ENCODE results near the gene STPG3. TPM values are rescaled to one million over a fixed set of nuclear protein-coding genes. Genes with fewer than 3 reads are reported as not detected.

The STPG3 gene
- total and polyA plus RNA-seq, 9 of the 15 experiments (the other 6 are each of a cell fraction or from before 2014, with no cell fraction given) = not detected

GRCh38 chr9:137262909-137263285 is 11.8 kb downstream of the STPG3 start (continued):
- TF ChIP-seq GTF2E2 (tag; IDR thresholded peaks at IDR 0.05) (no peak), E2F1 (CRISPR knock-in tag; IDR thresholded peaks at IDR 0.05) (no peak), ZNF583 (CRISPR knock-in tag; IDR thresholded peaks at IDR 0.05) (no peak), ZBTB2 (IDR thresholded peaks at IDR 0.05) (no peak), CCNT2 (IDR thresholded peaks at IDR 0.05; ENCODE audit: borderline replicate concordance, extremely low read depth, insufficient read length, low read depth, low read length) (no peak), MYBL2 (IDR thresholded peaks at IDR 0.05; ENCODE audit: low read depth) (no peak), MYBL2 (CRISPR knock-in tag; IDR thresholded peaks at IDR 0.05; ENCODE audit: borderline replicate concordance) (no peak), E2F5 (CRISPR knock-in tag; IDR thresholded peaks at IDR 0.05) (no peak), SAFB (IDR thresholded peaks at IDR 0.05; ENCODE audit: borderline replicate concordance, low read depth, low read length) (no peak), ZBTB1 (CRISPR knock-in tag; IDR thresholded peaks at IDR 0.05; ENCODE audit: borderline replicate concordance, low read depth) (no peak), MXD1 (CRISPR knock-in tag; IDR thresholded peaks at IDR 0.05; ENCODE audit: borderline replicate concordance, poor library complexity, severe bottlenecking) (no peak), ZBTB33 (CRISPR knock-in tag; IDR thresholded peaks at IDR 0.05) (peak; percentile 66; the same call in 1 of the 2 replicates), PBX2 (CRISPR knock-in tag; IDR thresholded peaks at IDR 0.05; ENCODE audit: low read depth) (no peak), PBX2 (tag; conservative IDR thresholded peaks at IDR 0.05; ENCODE audit: low read depth) (no peak), NFXL1 (CRISPR knock-in tag; IDR thresholded peaks at IDR 0.05) (no peak), TAF15 (IDR thresholded peaks at IDR 0.05; ENCODE audit: low read depth, low read length) (no peak), ZNF644 (tag; IDR thresholded peaks at IDR 0.05; ENCODE audit: low read depth) (no peak)
